ENCODE data around the gene MYOF. TPM values are rescaled to one million over a fixed set of nuclear protein-coding genes. Genes with fewer than 3 reads are reported as not detected.
A peak's percentile ranks its signal among the peaks of the same experiment; 100 is the strongest.

MYOF gene
- total RNA-seq (134 TPM), polyA plus RNA-seq (ENCODE audit: insufficient read depth, low read depth, low replicate concordance) (11.5 TPM)
- long read RNA-seq, donor 1, partial matches to known transcripts = 0 of 1 reads
- long read RNA-seq, donor 1, other reads (novel, unspliced or antisense) = 0 of 1 reads
- long read RNA-seq, donor 2 = 0 reads
- long read RNA-seq, donor 3 = 0 reads
- long read RNA-seq, donor 4 = 0 reads
- long read RNA-seq, donor 5 = 0 reads
- long read RNA-seq, donor 6 = 0 reads
- long read RNA-seq, donor 7, partial matches to known transcripts = 19 of 32 reads
- long read RNA-seq, donor 7, other reads (novel, unspliced or antisense) = 13 of 32 reads
- long read RNA-seq, donor 8 = 0 reads
- long read RNA-seq, donor 9 = 0 reads
- long read RNA-seq, donor 10, partial matches to known transcripts = 6 of 6 reads
- long read RNA-seq, donor 10, other reads (novel, unspliced or antisense) = 0 of 6 reads

DNA sequence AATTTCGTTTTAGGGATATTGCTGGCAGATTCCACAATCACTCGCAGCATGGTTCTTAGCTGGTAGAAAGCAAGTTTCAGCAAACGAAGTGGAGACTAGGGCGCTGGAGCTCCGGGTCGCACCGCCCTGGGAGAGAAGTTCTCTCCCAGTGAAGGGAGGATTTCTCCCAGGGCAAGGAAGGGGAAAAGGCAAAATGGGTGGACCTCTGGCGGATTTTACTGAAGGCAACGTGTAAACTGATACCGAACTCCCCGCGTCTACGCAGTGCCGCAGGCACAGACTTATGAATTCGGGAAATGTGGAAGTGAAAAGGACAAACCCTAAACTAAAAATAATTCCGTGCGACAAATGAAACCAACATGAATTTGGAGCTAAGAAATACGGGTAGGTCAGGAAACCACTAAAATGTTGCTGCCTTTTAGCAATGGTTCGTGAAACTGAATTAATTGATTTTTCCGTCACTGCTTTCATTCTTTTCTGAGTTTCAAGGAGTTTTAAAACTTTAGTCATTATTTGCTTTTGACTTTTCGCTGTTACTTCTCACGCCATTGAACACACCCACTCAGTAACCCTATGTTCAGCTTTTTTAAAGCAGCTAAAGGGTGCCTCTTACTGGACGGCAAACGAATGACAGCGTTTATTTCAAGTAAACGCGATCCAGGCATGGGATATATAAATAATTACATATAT lies at the start of gene MYOF:
TSS of gene MYOF (minus strand) at position 190 of the 690 bp plus-strand sequence. CDS start at position 50, 140 bp downstream.
- peak; percentile 3 for FAIRE-seq
- peak within 1 kb of the TSS; percentile 83 to 95 (median 86) for H3K9ac ChIP-seq (ENCODE audit: low read length in 3 of 3)
- intact Hi-C loops (cut with DNase I) = no loop called here
- peak within 1 kb of the TSS; percentile 88 to 92 for H3K27ac ChIP-seq (ENCODE audit: low read depth in 2 of 2, low read length in 2 of 2)
- peak; percentile 65 to 91 (median 83) for DNase-seq
- TF ChIP-seq CTCF (IDR thresholded peaks at IDR 0.05; ENCODE audit: borderline replicate concordance, extremely low read depth, insufficient read depth) = peak; percentile 84
- H3K9me3 ChIP-seq (ENCODE audit: control insufficient read depth in 2 of 3, insufficient read depth in 1 of 3, low read length in 3 of 3) = no peaks in the 10 kb centered on the region
- peak within 1 kb of the TSS; percentile 85 to 98 (median 87) for H3K4me3 ChIP-seq (ENCODE audit: low read length in 3 of 3)
- no peaks in the 10 kb centered on the region for H3K36me3 ChIP-seq (ENCODE audit: control insufficient read depth in 2 of 3, insufficient read depth in 3 of 3, low read length in 3 of 3)
- peaks cover 0 to 4% (median 0%) of the 10 kb centered on the region in 3 donors for H3K4me1 ChIP-seq (ENCODE audit: control insufficient read depth in 2 of 3, insufficient read depth in 2 of 3, low read depth in 1 of 3, low read length in 3 of 3)
- no peaks in the 10 kb centered on the region for H3K27me3 ChIP-seq (ENCODE audit: control insufficient read depth, insufficient read depth, low read length)

GRCh38 chr10:93518531-93518930 lies 36.4 kb upstream of the MYOF start:
- H3K27ac ChIP-seq (ENCODE audit: low read depth in 2 of 2, low read length in 2 of 2) = no peak overlapping the region
- H3K36me3 ChIP-seq (ENCODE audit: control insufficient read depth in 2 of 3, insufficient read depth in 3 of 3, low read length in 3 of 3) = no peaks in the 10 kb centered on the region
- no peaks in the 10 kb centered on the region for H3K4me1 ChIP-seq (ENCODE audit: control insufficient read depth in 2 of 3, insufficient read depth in 2 of 3, low read depth in 1 of 3, low read length in 3 of 3)
- H3K9ac ChIP-seq (ENCODE audit: low read length in 3 of 3) = no peak overlapping the region
- FAIRE-seq (no peak), DNase-seq (no peak)
- TF ChIP-seq CTCF (IDR thresholded peaks at IDR 0.05; ENCODE audit: borderline replicate concordance, extremely low read depth, insufficient read depth) = no peak
- no peaks in the 10 kb centered on the region for H3K9me3 ChIP-seq (ENCODE audit: control insufficient read depth in 2 of 3, insufficient read depth in 1 of 3, low read length in 3 of 3)
- intact Hi-C loops (cut with DNase I) = no loop called here
- no peaks in the 10 kb centered on the region for H3K27me3 ChIP-seq (ENCODE audit: control insufficient read depth, insufficient read depth, low read length)
- H3K4me3 ChIP-seq (ENCODE audit: low read length in 3 of 3) = no peak overlapping the region

GRCh38 chr10:93516006-93516380 lies 33.9 kb upstream of the MYOF start:
- Histone ChIP-seq H3K4me1 (ENCODE audit: control insufficient read depth in 2 of 3, insufficient read depth in 2 of 3, low read depth in 1 of 3, low read length in 3 of 3) (no peaks in the 10 kb centered on the region), H3K27ac (ENCODE audit: low read depth in 2 of 2, low read length in 2 of 2) (no peak overlapping the region), H3K4me3 (ENCODE audit: low read length in 3 of 3) (no peak overlapping the region), H3K9me3 (ENCODE audit: control insufficient read depth in 2 of 3, insufficient read depth in 1 of 3, low read length in 3 of 3) (no peaks in the 10 kb centered on the region), H3K36me3 (ENCODE audit: control insufficient read depth in 2 of 3, insufficient read depth in 3 of 3, low read length in 3 of 3) (no peaks in the 10 kb centered on the region), H3K27me3 (ENCODE audit: control insufficient read depth, insufficient read depth, low read length) (no peaks in the 10 kb centered on the region), H3K9ac (ENCODE audit: low read length in 3 of 3) (no peak overlapping the region)
- intact Hi-C loops (cut with DNase I) = no loop called here
- FAIRE-seq = no peak
- no peak for TF ChIP-seq CTCF (IDR thresholded peaks at IDR 0.05; ENCODE audit: borderline replicate concordance, extremely low read depth, insufficient read depth)
- DNase-seq = no peak

Data from kidney (tissue), 22 donors.